ENCODE data around the gene FHAD1. TPM values are rescaled to one million over a fixed set of nuclear protein-coding genes. Genes with fewer than 3 reads are reported as not detected.

The FHAD1 gene
- total and polyA plus RNA-seq, 10 of the 15 experiments (the other 5 are each of a cell fraction or from before 2014, with no cell fraction given), result 0.09 to 1.0 (median 0.32) TPM; not detected in 2

- no peak overlapping the region for H2AFZ ChIP-seq (ENCODE audit: control insufficient read depth, low read depth, low read length)
- CTCF ChIA-PET, result interaction anchor here (1.0 kb wide), 1 partner anchor 103 kb away, joined by 3 read pairs; no protein-coding TSS in a partner anchor
- no peak for DNase-seq (ENCODE audit: low read depth, low spot score)
- H3K9me3 ChIP-seq (replicated peaks; ENCODE audit: control insufficient read depth, insufficient read depth, low read length), result no peaks in the 10 kb centered on the region
- WGBS (ENCODE audit: insufficient coverage, insufficient replicate concordance, low lambda C conversion rate, missing lambda C conversion rate), result 86% methylated on average over 29 of the region's 30 CpGs
- H3K27ac ChIP-seq (ENCODE audit: control insufficient read depth, insufficient read depth), result no peak overlapping the region
- peaks cover 6 to 23% of the 10 kb centered on the region in 2 experiments; a peak in 3 of 4 replicates for H3K36me3 ChIP-seq (ENCODE audit: control insufficient read depth in 2 of 2, insufficient read depth in 2 of 2, low read length in 1 of 2)
- POLR2A ChIA-PET, result no interaction called here
- in situ Hi-C loops (cut with MboI) (loop anchor here (5.0 kb wide), 1 partner anchor 99 kb away; no protein-coding TSS in a partner anchor), intact Hi-C loops (cut with micrococcal nuclease; ENCODE audit: unreplicated experiment) (no loop called here)
- H3K4me2 ChIP-seq (ENCODE audit: control insufficient read depth, insufficient read depth), result no peak overlapping the region
- no peak for FAIRE-seq
- no peak for TF ChIP-seq MEF2B (IDR thresholded peaks at IDR 0.05; ENCODE audit: partially characterized antibody, poor library complexity, severe bottlenecking)
- no peak for TF ChIP-seq SUPT20H (IDR thresholded peaks at IDR 0.05; ENCODE audit: borderline replicate concordance, control insufficient read depth, low read depth, low read length)
- TF ChIP-seq BACH1 (IDR thresholded peaks at IDR 0.05; ENCODE audit: borderline replicate concordance), result no peak
- TF ChIP-seq NBN (IDR thresholded peaks at IDR 0.05), result no peak
- TF ChIP-seq BCL3 (IDR thresholded peaks at IDR 0.05; ENCODE audit: borderline replicate concordance, insufficient read depth, low read depth, low read length, poor library complexity, severe bottlenecking), result no peak
- TF ChIP-seq RAD21 (IDR thresholded peaks at IDR 0.05; ENCODE audit: insufficient read depth, low read depth, low read length), result no peak
- TF ChIP-seq ESRRA (IDR thresholded peaks at IDR 0.05; ENCODE audit: low read length), result no peak
- RAD21 ChIA-PET (ENCODE audit: unreplicated experiment), result interaction anchor here (1.5 kb wide), 1 partner anchor 103 kb away, joined by 5 read pairs; no protein-coding TSS in a partner anchor
- no TSS peak for BruUV-seq (replicated peaks)
- no peaks in the 10 kb centered on the region for H3K4me1 ChIP-seq (ENCODE audit: control insufficient read depth, insufficient read depth, low read length)
- H3K27me3 ChIP-seq (replicated peaks in 1 of 2; ENCODE audit: control insufficient read depth in 2 of 2, insufficient read depth in 2 of 2, low read length in 1 of 2), result no peaks in the 10 kb centered on the region
- SMC1A ChIA-PET (ENCODE audit: uncharacterized antibody, unreplicated experiment), result interaction anchor here (0.8 kb wide), 1 partner anchor 103 kb away, joined by 5 read pairs; no protein-coding TSS in a partner anchor
- H3K79me2 ChIP-seq (ENCODE audit: control insufficient read depth, insufficient read depth, low read length), result peaks cover 6% of the 10 kb centered on the region
- H3K9ac ChIP-seq (ENCODE audit: control insufficient read depth, insufficient read depth, low read length), result no peak overlapping the region
- no peak for ATAC-seq
- peaks cover 4% of the 10 kb centered on the region; the same call in 1 of the 2 replicates for H4K20me1 ChIP-seq (ENCODE audit: control insufficient read depth, insufficient read depth)
- H3K4me3 ChIP-seq, result no peak overlapping the region
These were observed 179.7 kb downstream of the FHAD1 start for GRCh38 chr1:15426492-15427279.
